H1 (cell line): ENCODE measurements around the gene RBM8A. TPM values are rescaled to one million over a fixed set of nuclear protein-coding genes. Genes with fewer than 3 reads are reported as not detected.

Source experiments
- CTCF ChIP-seq, 3 experiments: IDR thresholded peaks; 1 replicate in 2 of 3; 2 replicates in 1 of 3; pipeline versions ENCODE4 v1.5.1 to v1.6.1; 2011; ENCODE audit warnings: low read length in 3 of 3, mild to moderate bottlenecking in 3 of 3, inconsistent platforms in 2 of 3, low read depth in 1 of 3, moderate library complexity in 1 of 3; ENCODE audit not compliant: insufficient read depth in 1 of 3; ENCODE audit errors: control extremely low read depth in 1 of 3
- MAX ChIP-seq: IDR thresholded peaks from 2 replicates; pipeline ENCODE4 v1.6.1; 2012; ENCODE audit warnings: inconsistent platforms
- NANOG ChIP-seq: IDR thresholded peaks from 2 replicates; pipeline ENCODE4 v1.6.1; 2011; ENCODE audit warnings: low read length, low read depth, mild to moderate bottlenecking, inconsistent platforms; ENCODE audit not compliant: insufficient read depth, poor library complexity, severe bottlenecking
- RXRA ChIP-seq: IDR thresholded peaks from 2 replicates; pipeline ENCODE4 v1.6.1; 2011; ENCODE audit warnings: low read depth, mild to moderate bottlenecking, low read length, moderate library complexity; ENCODE audit not compliant: insufficient read depth
- polyA plus RNA-seq, 7 experiments: library from polyadenylated mRNA; depleted of rRNA in 3 of 7; stranded (reverse) in 5 of 7; unstranded in 2 of 7; fragments of >200 nt in 5 of 7; fragments of 200-250 nt in 2 of 7; gene quantifications; 1 replicate in 5 of 7; 2 replicates in 1 of 7; 4 replicates in 1 of 7; pipeline versions ENCODE4 v1.2.1 to v1.2.3, GENCODE V29; 2011 to 2013; ENCODE audit warnings: missing spikeins in 2 of 7, mixed read lengths in 2 of 7
- total RNA-seq: library from RNA; stranded (reverse); fragmentation: NEBNext Ultra II Directional; extraction: Animal tissue kit (Norgen Biotek cat#: 25700); gene quantifications from 2 replicates; pipeline ENCODE4 v1.2.1, GENCODE V29; 2021

RBM8A gene
- total and polyA plus RNA-seq, 2 of the 8 experiments (the other 6 are each of a cell fraction or from before 2014, with no cell fraction given), result 125 to 216 TPM

GRCh38 chr1:145891143-145891542 is 36.1 kb downstream of the RBM8A start (continued):
- no peak for TF ChIP-seq NANOG
- TF ChIP-seq RXRA, result no peak
- no peak for TF ChIP-seq MAX
- no peak for TF ChIP-seq CTCF (IDR thresholded peaks at IDR 0.05; ENCODE audit: control extremely low read depth in 1 of 3, insufficient read depth in 1 of 3, low read depth in 1 of 3, low read length in 3 of 3)
